Suprapubic skin (tissue), 4 donors: ENCODE measurements around the gene ZNF460. TPM values are rescaled to one million over a fixed set of nuclear protein-coding genes. Genes with fewer than 3 reads are reported as not detected.
A peak's percentile ranks its signal among the peaks of the same experiment; 100 is the strongest.

Experiments
- DNase-seq, 2 donors: peaks; one replicate each; pipeline ENCODE4 v3.0.0-alpha.2; 2019; ENCODE audit warnings: low spot score in 2 of 2
- H3K27ac ChIP-seq: fragments of 200-600 bp; sonication (generic); one replicate; pipeline ENCODE4 v1.5.1; 2019
- H3K27me3 ChIP-seq: fragments of 200-600 bp; sonication (generic); one replicate; pipeline ENCODE4 v1.5.1; 2019
- H3K36me3 ChIP-seq: fragments of 200-600 bp; sonication (generic); one replicate; pipeline ENCODE4 v1.5.1; 2019
- H3K4me1 ChIP-seq: fragments of 200-600 bp; sonication (generic); one replicate; pipeline ENCODE4 v1.5.1; 2019
- H3K4me3 ChIP-seq: fragments of 200-600 bp; sonication (generic); one replicate; pipeline ENCODE4 v1.5.1; 2019; ENCODE audit warnings: mild to moderate bottlenecking
- H3K9me3 ChIP-seq: fragments of 200-600 bp; sonication (generic); one replicate; pipeline ENCODE4 v1.5.1; 2019
- CTCF ChIP-seq, 2 donors: fragments of 200-600 bp in 1 of 2; fragments of 450-650 bp in 1 of 2; sonication (generic) in 1 of 2; IDR thresholded peaks; one replicate each; pipeline ENCODE4 v1.5.1; 2016 to 2019; ENCODE audit warnings: antibody characterized with exemption in 2 of 2, mild to moderate bottlenecking in 1 of 2, moderate library complexity in 1 of 2
- EP300 ChIP-seq: sonication (generic); formaldehyde crosslinking; IDR thresholded peaks from one replicate; pipeline ENCODE4 v1.6.1; 2017; ENCODE audit warnings: antibody characterized with exemption
- POLR2A ChIP-seq, 2 donors: fragments of 450-650 bp; IDR thresholded peaks; one replicate each; pipeline ENCODE4 v1.6.1; 2017; ENCODE audit warnings: antibody characterized with exemption in 2 of 2, mild to moderate bottlenecking in 2 of 2, moderate library complexity in 2 of 2
- POLR2AphosphoS5 ChIP-seq, 3 donors: sonication (generic); formaldehyde crosslinking; IDR thresholded peaks; one replicate each; pipeline ENCODE4 v1.6.1; 2017; ENCODE audit warnings: antibody characterized with exemption in 3 of 3
- WGBS: methylation state at CpG from one replicate; pipeline ENCODE4 v1.1.5; 2018; 5-methylcytosine and 5-hydroxymethylcytosine counted together
- total RNA-seq, 4 donors: library from RNA; depleted of rRNA; stranded (reverse); fragments of >200 nt; gene quantifications; one replicate each; pipeline ENCODE4 v1.1.0, GENCODE V29; 2016

The ZNF460 gene
- total RNA-seq, 4 donors from 2014 or later: 75.2 to 101 (median 78.6) TPM

GRCh38 chr19:57292547-57292946 lies 12.3 kb downstream of the ZNF460 start:
- H3K4me1 ChIP-seq: no peaks in the 10 kb centered on the region
- TF ChIP-seq CTCF (IDR thresholded peaks at IDR 0.05) (no peak), EP300 (no peak), POLR2AphosphoS5 (IDR thresholded peaks at IDR 0.05) (no peak), POLR2A (IDR thresholded peaks at IDR 0.05) (no peak)
- no peaks in the 10 kb centered on the region for H3K27me3 ChIP-seq
- no peak overlapping the region for H3K4me3 ChIP-seq
- DNase-seq: no peak
- WGBS: 87% methylated on average over 1 of the region's 1 CpG
- H3K9me3 ChIP-seq: no peaks in the 10 kb centered on the region
- H3K27ac ChIP-seq: no peak overlapping the region
- H3K36me3 ChIP-seq: peaks cover 84% of the 10 kb centered on the region

- peaks cover 72% of the 10 kb centered on the region for H3K36me3 ChIP-seq
- 100% methylated on average over 1 of the region's 1 CpG for WGBS
- TF ChIP-seq POLR2A (IDR thresholded peaks at IDR 0.05) (no peak), CTCF (IDR thresholded peaks at IDR 0.05) (no peak), POLR2AphosphoS5 (IDR thresholded peaks at IDR 0.05) (no peak), EP300 (no peak)
These were observed 13.4 kb downstream of the ZNF460 start for GRCh38 chr19:57293719-57294118.

GRCh38 chr19:57302020-57302465 lies 21.8 kb downstream of the ZNF460 start:
- no peak overlapping the region for H3K4me3 ChIP-seq
- H3K27me3 ChIP-seq: no peaks in the 10 kb centered on the region
- peak overlapping the region; percentile 51 for H3K27ac ChIP-seq
- WGBS: no CpG with 5 or more reads among the region's 1 CpG
- peaks cover 29% of the 10 kb centered on the region for H3K4me1 ChIP-seq
- DNase-seq: peak in 1 of 2 donors; percentile 64
- TF ChIP-seq POLR2A (IDR thresholded peaks at IDR 0.05): no peak
- no peak for TF ChIP-seq EP300
- TF ChIP-seq POLR2AphosphoS5 (IDR thresholded peaks at IDR 0.05): peak in 1 of 3 donors; percentile 78
- TF ChIP-seq CTCF (IDR thresholded peaks at IDR 0.05): no peak
- peaks cover 17% of the 10 kb centered on the region for H3K36me3 ChIP-seq
- H3K9me3 ChIP-seq: no peaks in the 10 kb centered on the region

More at GRCh38 chr19:57293719-57294118, 13.4 kb downstream of the ZNF460 start:
- Histone ChIP-seq H3K27ac (no peak overlapping the region), H3K27me3 (no peaks in the 10 kb centered on the region), H3K4me3 (no peak overlapping the region), H3K4me1 (no peaks in the 10 kb centered on the region), H3K9me3 (no peaks in the 10 kb centered on the region)
- DNase-seq: no peak

GRCh38 chr19:57302727-57303401 lies 22.6 kb downstream of the ZNF460 start:
- TF ChIP-seq POLR2AphosphoS5 (IDR thresholded peaks at IDR 0.05) (no peak), CTCF (IDR thresholded peaks at IDR 0.05) (no peak), POLR2A (IDR thresholded peaks at IDR 0.05) (no peak), EP300 (no peak)
- Histone ChIP-seq H3K27me3 (no peaks in the 10 kb centered on the region), H3K9me3 (no peaks in the 10 kb centered on the region), H3K4me1 (peaks cover 29% of the 10 kb centered on the region), H3K4me3 (no peak overlapping the region), H3K27ac (peak overlapping the region; percentile 51), H3K36me3 (peaks cover 17% of the 10 kb centered on the region)
- 85% methylated on average over 7 of the region's 7 CpGs for WGBS
- DNase-seq: no peak

GRCh38 chr19:57305056-57305455 lies 24.8 kb downstream of the ZNF460 start:
- TF ChIP-seq POLR2A (IDR thresholded peaks at IDR 0.05): no peak
- TF ChIP-seq POLR2AphosphoS5 (IDR thresholded peaks at IDR 0.05): no peak
- no peak for TF ChIP-seq CTCF (IDR thresholded peaks at IDR 0.05)
- H3K4me3 ChIP-seq: no peak overlapping the region
- H3K4me1 ChIP-seq: peaks cover 29% of the 10 kb centered on the region
- peaks cover 8% of the 10 kb centered on the region for H3K36me3 ChIP-seq
- no peaks in the 10 kb centered on the region for H3K27me3 ChIP-seq
- no peak overlapping the region for H3K27ac ChIP-seq
- H3K9me3 ChIP-seq: no peaks in the 10 kb centered on the region
- no peak for DNase-seq
- 0% methylated on average over 1 of the region's 1 CpG for WGBS
